ENCODE results near the gene AP4B1.
"Not testable (repeated sequence)": the region's sequence is repeated elsewhere in the genome, so short reads cannot be mapped to it uniquely, and the experiment has no call there.

Gene AP4B1

DNA sequence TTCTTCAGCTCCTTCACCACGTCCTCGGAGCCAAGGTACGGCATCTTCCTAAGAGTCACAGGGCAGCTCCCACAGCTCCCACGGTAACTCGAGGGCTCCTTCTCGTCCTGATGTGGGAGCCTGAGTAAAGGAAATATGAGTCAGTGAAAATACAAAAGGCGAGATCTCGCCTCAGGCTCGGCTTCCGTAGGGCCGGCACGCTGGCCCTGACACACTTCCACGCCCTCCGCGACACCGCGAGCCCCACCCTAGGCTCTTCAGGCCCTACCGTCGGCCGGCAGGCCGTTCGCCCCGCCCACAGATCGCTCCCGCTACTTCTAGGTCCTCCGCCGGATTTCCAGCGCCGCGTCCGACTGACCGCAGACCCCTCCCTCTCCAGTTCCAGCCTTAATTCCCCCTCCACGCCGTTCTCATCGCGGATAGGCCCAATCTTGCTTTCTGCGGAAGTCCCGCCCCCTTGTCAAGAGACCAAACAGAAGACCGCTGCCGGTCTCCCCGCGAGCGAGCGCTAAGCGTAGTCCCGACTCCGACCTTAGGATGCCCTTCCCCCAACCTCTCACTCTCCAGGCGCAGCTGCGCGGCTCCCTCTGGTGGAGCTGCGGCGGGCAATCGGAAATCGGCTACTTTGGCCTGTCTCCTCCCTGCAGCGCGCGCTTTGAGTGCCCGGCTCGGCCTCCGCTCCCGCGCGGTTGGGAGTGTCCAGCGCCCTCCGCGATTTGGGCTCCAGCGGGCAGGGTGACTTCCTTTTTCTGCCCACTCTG is at the start of gene AP4B1, which contains the start of gene DCLRE1B:
Gene AP4B1 (minus strand): TSS at position 126 of the 761 bp plus-strand sequence. CDS start 82 bp downstream, at position 44.
Gene DCLRE1B (plus strand): TSS at position 653 of the 761 bp plus-strand sequence. CDS start 261 bp downstream, outside the sequence.
- DNase-seq: peak; percentile 100

DNA sequence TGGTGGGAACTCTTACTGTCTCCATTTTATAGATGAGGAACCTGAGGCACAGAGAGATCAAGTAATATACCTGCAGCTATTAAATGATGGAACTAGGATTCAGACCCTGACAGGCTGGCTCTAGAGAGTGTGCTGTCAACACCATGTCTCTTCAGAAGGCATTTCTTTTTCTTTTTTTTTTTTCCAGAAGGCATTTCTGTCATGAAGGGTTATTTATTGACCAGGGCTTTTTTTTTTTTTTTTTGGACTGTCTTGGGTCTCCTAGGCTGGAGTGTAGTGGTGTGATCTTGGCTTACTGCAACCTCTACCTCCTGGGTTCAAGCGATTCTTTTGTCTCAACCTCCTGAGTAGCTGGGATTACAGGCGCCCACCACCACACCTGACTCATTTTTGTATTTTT is 47.1 kb upstream of the AP4B1 start:
- DNase-seq: no peak

DNA sequence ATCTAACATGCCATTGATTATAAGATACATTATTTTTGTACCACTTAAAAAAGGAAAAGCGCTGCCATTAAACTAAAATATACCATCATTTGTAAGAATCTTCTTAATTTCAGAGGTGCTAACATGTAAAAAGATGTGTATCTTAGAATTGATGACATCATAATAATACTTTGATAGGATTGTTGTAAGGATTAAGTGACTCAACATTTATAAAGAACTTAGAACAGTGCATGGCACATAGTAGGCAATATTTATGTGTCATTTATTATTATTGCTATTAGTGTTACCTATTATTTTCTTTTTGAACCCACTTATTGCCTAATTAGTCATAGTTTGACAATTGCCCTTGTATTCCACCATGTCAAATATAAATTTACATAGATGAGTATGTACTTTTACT is 46.3 kb upstream of the AP4B1 start:
- DNase-seq: no peak

GRCh38 chr1:113949007-113949406 is 44.4 kb upstream of the AP4B1 start:
- DNase-seq: no peak

DNA sequence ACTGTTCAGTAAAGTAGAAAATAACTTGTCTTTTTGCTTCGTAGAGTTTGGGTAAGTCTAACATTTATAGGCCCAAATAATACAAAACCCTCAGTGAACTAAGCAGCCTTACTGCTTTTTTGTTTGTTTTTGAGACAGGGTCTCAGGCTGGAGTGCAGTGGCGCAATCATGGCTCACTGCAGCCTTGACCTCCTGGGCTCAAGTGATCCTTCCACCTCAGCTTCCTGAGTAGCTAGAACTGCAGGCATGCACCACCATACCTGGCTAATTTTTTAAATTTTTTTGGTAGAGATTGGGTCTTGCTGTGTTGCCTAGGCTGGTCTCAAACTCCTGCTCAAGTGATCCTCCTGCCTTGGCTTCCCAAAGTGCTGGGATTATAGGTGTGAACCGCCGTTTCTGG is 43.6 kb upstream of the AP4B1 start:
- not testable (repeated sequence) for DNase-seq

DNA sequence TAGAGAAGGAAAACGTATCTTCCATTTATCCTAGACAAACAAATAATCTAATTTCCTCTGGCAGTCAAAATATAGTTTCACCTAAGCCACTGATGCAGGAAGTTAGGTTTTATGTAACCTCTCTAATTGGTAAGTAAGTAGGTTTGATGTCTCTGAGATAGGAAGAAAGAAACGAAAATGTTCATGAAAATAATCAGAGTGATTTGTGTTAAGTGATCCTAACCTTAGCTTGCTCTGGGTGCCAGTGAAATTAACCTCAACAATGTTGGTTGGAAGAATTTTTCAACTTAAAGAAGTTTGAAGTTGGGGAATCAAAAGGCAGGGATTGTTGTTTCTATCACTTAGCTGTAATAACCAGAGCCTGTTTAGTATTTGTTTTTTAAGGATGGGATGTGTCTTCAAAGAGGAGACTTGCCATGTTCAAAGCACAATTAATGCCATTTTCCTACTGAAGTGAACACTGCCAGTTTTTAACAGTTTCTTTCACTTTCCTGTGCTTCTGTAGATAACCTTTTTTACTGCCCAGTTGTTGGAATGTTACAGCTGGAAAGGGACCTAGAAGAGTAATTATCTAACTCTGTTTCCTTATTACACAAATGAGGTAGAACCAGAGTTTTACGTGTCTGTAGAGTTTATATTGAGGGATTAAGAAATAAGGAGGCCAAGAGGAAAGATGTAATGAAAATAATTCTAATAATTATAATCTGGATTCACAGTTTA is 42.9 kb upstream of the AP4B1 start:
- no peak for DNase-seq

DNA sequence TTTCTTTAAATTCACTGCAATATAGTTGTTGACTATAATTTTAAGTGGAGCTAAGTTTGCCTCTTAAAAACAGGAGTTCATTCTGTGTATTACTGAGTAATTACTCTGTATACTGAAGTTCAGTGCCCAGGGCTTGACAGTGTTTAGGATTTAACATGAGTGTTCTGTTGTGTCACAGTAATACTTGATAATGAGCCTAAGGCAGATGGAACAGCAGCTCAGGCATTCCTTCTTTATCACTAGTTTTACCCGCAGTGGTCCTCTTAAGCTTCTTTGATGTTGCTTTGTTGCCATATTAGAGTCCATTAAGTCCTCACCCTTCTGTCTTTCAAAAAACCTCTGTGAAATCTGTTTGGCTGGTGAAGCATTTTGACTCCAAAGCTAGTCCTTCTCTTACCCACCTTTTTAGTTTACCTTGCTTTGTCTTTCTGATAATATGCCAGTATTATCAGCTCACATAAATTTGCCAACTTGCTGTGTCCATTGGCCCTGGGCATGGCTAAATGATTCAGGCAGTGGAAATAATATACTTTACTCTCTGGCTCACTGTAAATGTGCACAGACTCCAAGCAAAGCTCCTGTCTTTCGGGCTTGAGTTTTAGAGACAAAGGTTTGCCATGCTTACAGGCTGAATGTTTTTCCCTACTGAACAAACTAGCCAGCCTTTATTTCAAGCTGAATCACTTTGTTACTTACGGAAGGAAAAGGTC is 42.2 kb upstream of the AP4B1 start:
- DNase-seq: no peak

GRCh38 chr1:113946112-113946511 is 41.5 kb upstream of the AP4B1 start:
- DNase-seq: no peak

GRCh38 chr1:113945329-113945728 is 40.7 kb upstream of the AP4B1 start:
- no peak for DNase-seq

- no peak for DNase-seq
Measured at GRCh38 chr1:113943028-113943811, 38.6 kb upstream of the AP4B1 start.

- DNase-seq: no peak
Measured at GRCh38 chr1:113942527-113942926, 37.9 kb upstream of the AP4B1 start.

GRCh38 chr1:113941245-113941559 is 36.6 kb upstream of the AP4B1 start:
- DNase-seq: no peak

- peak; percentile 63 for DNase-seq
Measured at GRCh38 chr1:113940365-113941244, 36.0 kb upstream of the AP4B1 start.

GRCh38 chr1:113938192-113938591 is 33.6 kb upstream of the AP4B1 start:
- no peak for DNase-seq

DNA sequence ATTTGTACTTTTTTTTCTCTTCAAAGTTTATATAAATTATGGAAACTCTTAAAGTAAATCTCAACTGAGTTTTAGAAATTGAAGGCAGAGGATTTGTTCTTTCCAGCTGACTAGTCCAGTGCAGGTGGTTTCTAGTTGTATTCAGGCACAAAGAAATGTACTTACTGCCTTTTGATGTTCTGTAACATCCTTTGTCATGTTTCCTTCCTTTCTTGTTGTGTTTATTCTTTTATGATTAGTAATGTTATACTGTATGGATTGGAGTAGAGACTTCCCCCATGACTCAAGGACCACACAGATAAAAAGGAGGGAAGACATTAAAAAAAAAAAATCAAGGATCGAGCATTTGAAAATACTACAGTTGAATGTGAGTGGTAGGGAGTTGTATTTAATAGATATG is 32.5 kb upstream of the AP4B1 start:
- no peak for DNase-seq

DNA sequence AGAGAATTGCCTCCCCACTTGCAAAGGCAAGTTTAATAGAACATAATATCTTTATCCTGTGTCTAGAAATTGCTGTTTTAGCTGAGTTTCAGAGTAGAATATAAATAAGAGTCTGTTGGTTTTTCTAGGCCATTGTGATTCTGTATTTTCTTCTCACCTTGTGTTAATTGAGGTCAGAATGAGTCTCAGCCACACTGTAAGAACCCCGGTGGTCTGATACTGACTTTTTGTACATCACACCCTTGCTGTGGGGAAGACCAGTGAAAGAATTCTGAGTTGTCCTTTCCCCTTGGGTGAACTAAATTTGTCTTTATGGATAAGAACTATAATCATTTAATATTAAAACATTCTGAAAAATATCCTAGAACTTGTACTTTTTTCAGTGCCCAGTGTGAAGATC is 31.4 kb upstream of the AP4B1 start:
- no peak for DNase-seq

- no peak for DNase-seq
Measured at GRCh38 chr1:113935176-113935575, 30.6 kb upstream of the AP4B1 start.

DNA sequence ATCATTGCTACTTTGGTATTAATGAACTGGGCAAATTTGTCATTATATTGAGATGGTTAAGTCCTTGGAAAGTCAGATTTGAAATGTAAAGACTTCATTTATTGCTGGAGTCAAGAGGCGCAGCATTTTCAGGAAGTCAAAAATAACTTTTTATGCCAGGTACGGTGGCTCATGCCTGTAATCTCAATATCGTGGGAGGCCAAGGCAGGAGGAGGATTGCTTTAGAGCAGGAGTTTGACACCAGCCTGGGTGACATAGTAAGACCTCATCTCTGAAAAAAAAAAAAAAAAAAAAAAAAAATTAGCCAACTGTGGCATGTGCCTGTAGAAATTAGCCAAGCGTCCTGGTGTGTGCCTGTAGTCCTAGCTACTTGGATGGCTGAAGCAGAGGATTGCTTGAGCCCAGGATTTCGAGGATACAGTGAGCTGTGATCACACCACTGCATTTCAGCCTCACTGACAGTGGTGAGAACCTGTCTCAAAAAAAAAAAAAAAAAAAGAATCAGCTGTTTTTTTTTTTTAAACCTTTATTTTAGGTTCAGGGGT is 30.0 kb upstream of the AP4B1 start:
- no peak for DNase-seq

GRCh38 chr1:113934006-113934405 is 29.4 kb upstream of the AP4B1 start:
- DNase-seq: no peak

DNA sequence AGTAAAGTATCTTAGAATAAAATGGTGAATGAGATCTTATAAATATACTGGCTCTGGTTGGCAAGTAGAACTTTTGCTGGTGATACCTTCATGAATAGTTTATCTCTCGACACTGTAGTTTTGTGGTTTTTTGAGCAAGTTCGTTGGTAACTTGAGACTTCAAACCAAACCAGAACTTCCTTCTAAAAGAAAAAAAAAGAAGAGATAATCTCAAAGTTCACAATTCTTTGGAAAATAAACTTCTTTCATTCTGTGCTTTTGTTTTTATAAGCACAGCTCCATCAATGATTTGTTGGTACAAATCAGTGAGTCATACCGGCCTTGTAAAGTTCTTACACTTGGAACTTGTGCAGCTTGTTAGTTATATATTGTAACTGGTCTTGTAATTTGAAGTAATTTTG is 26.9 kb upstream of the AP4B1 start:
- peak; percentile 51 for DNase-seq

DNA sequence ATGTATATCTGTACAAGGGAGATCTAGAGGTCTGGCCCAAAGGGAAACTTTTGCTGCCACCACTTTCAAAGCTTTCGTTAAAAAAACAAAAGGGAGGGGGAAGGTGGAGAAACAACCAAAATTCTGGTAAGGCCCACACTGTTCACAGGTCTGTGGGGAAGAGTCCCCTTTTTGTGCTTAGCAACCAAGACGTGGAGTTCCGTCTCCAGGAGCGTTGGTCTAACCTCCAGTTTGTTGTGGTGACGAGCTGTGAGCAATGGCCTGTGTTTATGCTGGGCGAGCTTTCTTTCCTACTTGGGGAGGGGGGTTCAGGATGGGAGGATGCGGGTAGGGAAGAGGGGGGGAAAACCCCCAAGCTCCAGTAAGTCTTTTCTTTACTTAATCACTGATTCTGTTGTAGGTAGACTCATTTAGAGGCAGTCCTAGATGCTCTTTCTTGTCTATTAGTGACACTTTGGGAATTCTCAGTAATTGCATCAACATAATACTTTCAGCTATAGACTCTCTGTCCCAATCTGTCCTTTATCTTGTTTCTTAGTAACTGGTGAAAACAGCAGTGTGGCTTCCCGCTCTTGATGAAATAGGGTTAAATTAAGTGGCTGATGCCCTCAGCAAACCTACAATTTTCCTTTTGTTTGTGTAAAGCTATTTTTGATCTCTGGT is 26.0 kb upstream of the AP4B1 start:
- DNase-seq: peak; percentile 77
